NCI-H2171 (cell line): Measurements from ENCODE around the gene HINT2.

Experiments
- DNase-seq: peaks from one replicate; lab custom pipeline; 2025; lab: John Stamatoyannopoulos, UW

Gene HINT2

GRCh38 chr9:35774907-35775635 lies 39.8 kb downstream of the HINT2 start:
- DNase-seq = no peak

GRCh38 chr9:35771943-35772342 lies 42.9 kb downstream of the HINT2 start:
- no peak for DNase-seq

- DNase-seq = no peak
These were observed 43.3 kb downstream of the HINT2 start for GRCh38 chr9:35771534-35771933.

GRCh38 chr9:35771075-35771433 lies 43.8 kb downstream of the HINT2 start:
- DNase-seq = no peak

GRCh38 chr9:35769763-35770162 lies 45.1 kb downstream of the HINT2 start:
- no peak for DNase-seq

GRCh38 chr9:35767458-35767857 lies 47.4 kb downstream of the HINT2 start:
- DNase-seq = no peak

- no peak for DNase-seq
These were observed 47.8 kb downstream of the HINT2 start for GRCh38 chr9:35766997-35767396.

GRCh38 chr9:35763803-35764202 lies 51.0 kb downstream of the HINT2 start:
- no peak for DNase-seq

GRCh38 chr9:35763181-35763580 lies 51.7 kb downstream of the HINT2 start:
- no peak for DNase-seq
